Measurements from ENCODE around the gene PCGF3.
"Not testable (repeated sequence)": the region's sequence is repeated elsewhere in the genome, so short reads cannot be mapped to it uniquely, and the experiment has no call there.

- not testable (repeated sequence) for TF ChIP-seq ZNF384 (IDR thresholded peaks at IDR 0.05; ENCODE audit: borderline replicate concordance, low read depth, low read length)
- TF ChIP-seq, protein P1, sequence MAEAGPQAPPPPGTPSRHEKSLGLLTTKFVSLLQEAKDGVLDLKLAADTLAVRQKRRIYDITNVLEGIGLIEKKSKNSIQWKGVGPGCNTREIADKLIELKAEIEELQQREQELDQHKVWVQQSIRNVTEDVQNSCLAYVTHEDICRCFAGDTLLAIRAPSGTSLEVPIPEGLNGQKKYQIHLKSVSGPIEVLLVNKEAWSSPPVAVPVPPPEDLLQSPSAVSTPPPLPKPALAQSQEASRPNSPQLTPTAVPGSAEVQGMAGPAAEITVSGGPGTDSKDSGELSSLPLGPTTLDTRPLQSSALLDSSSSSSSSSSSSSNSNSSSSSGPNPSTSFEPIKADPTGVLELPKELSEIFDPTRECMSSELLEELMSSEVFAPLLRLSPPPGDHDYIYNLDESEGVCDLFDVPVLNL (IDR thresholded peaks at IDR 0.05; ENCODE audit: low read depth, low read length): not testable (repeated sequence)
- TF ChIP-seq, protein P2, sequence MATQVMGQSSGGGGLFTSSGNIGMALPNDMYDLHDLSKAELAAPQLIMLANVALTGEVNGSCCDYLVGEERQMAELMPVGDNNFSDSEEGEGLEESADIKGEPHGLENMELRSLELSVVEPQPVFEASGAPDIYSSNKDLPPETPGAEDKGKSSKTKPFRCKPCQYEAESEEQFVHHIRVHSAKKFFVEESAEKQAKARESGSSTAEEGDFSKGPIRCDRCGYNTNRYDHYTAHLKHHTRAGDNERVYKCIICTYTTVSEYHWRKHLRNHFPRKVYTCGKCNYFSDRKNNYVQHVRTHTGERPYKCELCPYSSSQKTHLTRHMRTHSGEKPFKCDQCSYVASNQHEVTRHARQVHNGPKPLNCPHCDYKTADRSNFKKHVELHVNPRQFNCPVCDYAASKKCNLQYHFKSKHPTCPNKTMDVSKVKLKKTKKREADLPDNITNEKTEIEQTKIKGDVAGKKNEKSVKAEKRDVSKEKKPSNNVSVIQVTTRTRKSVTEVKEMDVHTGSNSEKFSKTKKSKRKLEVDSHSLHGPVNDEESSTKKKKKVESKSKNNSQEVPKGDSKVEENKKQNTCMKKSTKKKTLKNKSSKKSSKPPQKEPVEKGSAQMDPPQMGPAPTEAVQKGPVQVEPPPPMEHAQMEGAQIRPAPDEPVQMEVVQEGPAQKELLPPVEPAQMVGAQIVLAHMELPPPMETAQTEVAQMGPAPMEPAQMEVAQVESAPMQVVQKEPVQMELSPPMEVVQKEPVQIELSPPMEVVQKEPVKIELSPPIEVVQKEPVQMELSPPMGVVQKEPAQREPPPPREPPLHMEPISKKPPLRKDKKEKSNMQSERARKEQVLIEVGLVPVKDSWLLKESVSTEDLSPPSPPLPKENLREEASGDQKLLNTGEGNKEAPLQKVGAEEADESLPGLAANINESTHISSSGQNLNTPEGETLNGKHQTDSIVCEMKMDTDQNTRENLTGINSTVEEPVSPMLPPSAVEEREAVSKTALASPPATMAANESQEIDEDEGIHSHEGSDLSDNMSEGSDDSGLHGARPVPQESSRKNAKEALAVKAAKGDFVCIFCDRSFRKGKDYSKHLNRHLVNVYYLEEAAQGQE (IDR thresholded peaks at IDR 0.05; ENCODE audit: low read depth, low read length): not testable (repeated sequence)
Measured at GRCh38 chr4:668219-668618, 37.4 kb upstream of the PCGF3 start.

All from GM12878 (cell line).